Naive B cell (primary cell): ENCODE measurements around the gene AQP12A. TPM values are rescaled to one million over a fixed set of nuclear protein-coding genes. Genes with fewer than 3 reads are reported as not detected.

ENCODE experiments used
- ATAC-seq, 2 donors: fragments of 150-1000 bp; cut with Tn5 transposase; 2 replicates each; pipeline ENCODE4 v1.10.0; 2021; ENCODE audit warnings: low read depth in 2 of 2, mild to moderate bottlenecking in 2 of 2, moderate library complexity in 2 of 2
- DNase-seq: peaks from one replicate; pipeline ENCODE4 v3.0.0; 2022
- H3K27ac Mint-ChIP-seq, 6 donors: one replicate each; pipeline ENCODE4 v1.8.0; 2020 to 2022; ENCODE audit warnings: mild to moderate bottlenecking in 6 of 6, mixed read lengths in 6 of 6, moderate library complexity in 5 of 6, inconsistent platforms in 2 of 6
- H3K27me3 Mint-ChIP-seq, 3 donors: one replicate each; pipeline ENCODE4 v1.8.0; 2021 to 2022; ENCODE audit warnings: mixed read lengths in 3 of 3, mild to moderate bottlenecking in 1 of 3
- H3K36me3 Mint-ChIP-seq, 2 donors: one replicate each; pipeline ENCODE4 v1.8.0; 2020 to 2022; ENCODE audit warnings: mixed read lengths in 2 of 2, inconsistent platforms in 1 of 2, mild to moderate bottlenecking in 1 of 2
- H3K4me1 Mint-ChIP-seq, 3 donors: one replicate each; pipeline ENCODE4 v1.8.0; 2020 to 2022; ENCODE audit warnings: mixed read lengths in 3 of 3, inconsistent platforms in 1 of 3, mild to moderate bottlenecking in 1 of 3, moderate library complexity in 1 of 3
- H3K4me3 Mint-ChIP-seq, 8 donors: one replicate each; pipeline ENCODE4 v1.8.0; 2020 to 2022; ENCODE audit warnings: mild to moderate bottlenecking in 8 of 8, mixed read lengths in 8 of 8, moderate library complexity in 8 of 8, inconsistent platforms in 2 of 8
- H3K9me3 Mint-ChIP-seq, 7 donors: one replicate each; pipeline ENCODE4 v1.8.0; 2020 to 2022; ENCODE audit warnings: mixed read lengths in 7 of 7, mild to moderate bottlenecking in 5 of 7, inconsistent platforms in 2 of 7, moderate library complexity in 1 of 7
- polyA plus RNA-seq, 6 donors: library from polyadenylated mRNA; unstranded; fragments of 300-500 nt; fragmentation: Illumina TruSeq; gene quantifications; one replicate each; pipeline ENCODE4 v1.2.3, GENCODE V29; 2021; ENCODE audit warnings: low read depth in 6 of 6

The AQP12A gene
- polyA plus RNA-seq, 6 donors from 2014 or later, result not detected

GRCh38 chr2:240721596-240722180, 30.0 kb downstream of the AQP12A start:
- Mint-ChIP-seq H3K4me1 (no peaks in the 10 kb centered on the region), H3K36me3 (no peaks in the 10 kb centered on the region), H3K27me3 (no peaks in the 10 kb centered on the region), H3K4me3 (no peak overlapping the region), H3K27ac (peak overlapping the region in 1 of 6 donors; percentile 73), H3K9me3 (no peaks in the 10 kb centered on the region)
- DNase-seq, result no peak
- ATAC-seq, result no peak

- ATAC-seq (no peak), DNase-seq (no peak)
- no peaks in the 10 kb centered on the region for H3K9me3 Mint-ChIP-seq
- no peaks in the 10 kb centered on the region for H3K27me3 Mint-ChIP-seq
- H3K27ac Mint-ChIP-seq, result no peak overlapping the region
- H3K4me1 Mint-ChIP-seq, result no peaks in the 10 kb centered on the region
- no peaks in the 10 kb centered on the region for H3K36me3 Mint-ChIP-seq
- no peak overlapping the region for H3K4me3 Mint-ChIP-seq
These were observed 30.7 kb downstream of the AQP12A start for GRCh38 chr2:240722376-240722775.

GRCh38 chr2:240722796-240723735, 31.4 kb downstream of the AQP12A start:
- peaks cover 2 to 4% (median 3%) of the 10 kb centered on the region in 3 donors for H3K27me3 Mint-ChIP-seq
- H3K27ac Mint-ChIP-seq, result no peak overlapping the region
- no peak overlapping the region for H3K4me3 Mint-ChIP-seq
- no peaks in the 10 kb centered on the region for H3K9me3 Mint-ChIP-seq
- H3K36me3 Mint-ChIP-seq, result no peaks in the 10 kb centered on the region
- H3K4me1 Mint-ChIP-seq, result no peaks in the 10 kb centered on the region
- DNase-seq (no peak), ATAC-seq (no peak)

GRCh38 chr2:240723851-240724250, 32.2 kb downstream of the AQP12A start:
- Mint-ChIP-seq H3K27me3 (peaks cover 4 to 7% (median 5%) of the 10 kb centered on the region in 3 donors), H3K4me1 (no peaks in the 10 kb centered on the region), H3K9me3 (no peaks in the 10 kb centered on the region), H3K27ac (no peak overlapping the region), H3K36me3 (no peaks in the 10 kb centered on the region), H3K4me3 (no peak overlapping the region)
- DNase-seq (no peak), ATAC-seq (no peak)

DNA sequence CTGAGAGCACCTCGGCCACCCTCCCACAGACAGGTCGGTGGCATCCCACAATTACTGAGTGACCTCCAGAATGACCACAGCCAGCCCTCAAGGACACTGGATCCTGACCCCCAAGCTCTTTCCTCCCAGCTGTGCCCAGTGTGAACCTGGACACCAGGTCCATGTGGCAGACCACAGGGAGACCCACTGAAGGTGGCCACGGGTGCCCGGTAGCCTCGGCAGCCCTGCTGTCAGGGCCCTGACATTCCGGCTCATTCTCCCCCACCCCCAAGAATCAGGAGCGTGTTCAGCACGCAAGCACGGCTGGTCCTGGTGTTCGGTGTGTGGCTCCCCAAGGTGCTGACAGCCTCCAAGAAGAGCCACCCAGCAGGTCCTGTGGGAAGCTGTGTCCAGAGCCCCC, 32.8 kb downstream of the AQP12A start:
- no peaks in the 10 kb centered on the region for H3K4me1 Mint-ChIP-seq
- no peak overlapping the region for H3K4me3 Mint-ChIP-seq
- no peak for DNase-seq
- peaks cover 4 to 10% (median 7%) of the 10 kb centered on the region in 3 donors for H3K27me3 Mint-ChIP-seq
- ATAC-seq, result no peak
- no peak overlapping the region for H3K27ac Mint-ChIP-seq
- peaks cover 0 to 2% (median 0%) of the 10 kb centered on the region in 7 donors for H3K9me3 Mint-ChIP-seq
- no peaks in the 10 kb centered on the region for H3K36me3 Mint-ChIP-seq

DNA sequence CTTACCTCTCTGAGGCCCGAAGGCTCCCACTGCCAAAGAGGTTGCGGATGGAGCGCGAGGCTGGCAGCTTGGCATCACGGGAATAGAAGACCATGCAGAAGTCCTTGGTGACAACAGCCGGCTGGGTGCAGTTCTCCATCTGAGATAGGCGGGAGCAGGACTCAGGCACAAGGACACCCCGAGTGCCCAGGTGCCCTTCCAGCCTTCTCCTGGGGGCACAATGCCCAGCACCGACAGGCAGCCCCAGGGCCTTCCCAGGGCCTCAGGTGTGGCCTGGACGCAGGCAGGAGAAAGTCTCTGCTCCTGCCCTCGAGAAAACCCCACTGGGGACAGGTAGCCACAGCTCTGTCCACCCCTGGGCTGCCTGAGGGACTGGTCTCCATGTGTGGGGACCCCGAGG, 33.6 kb downstream of the AQP12A start:
- Mint-ChIP-seq H3K36me3 (no peaks in the 10 kb centered on the region), H3K4me1 (no peaks in the 10 kb centered on the region), H3K4me3 (no peak overlapping the region), H3K27me3 (peaks cover 4 to 10% (median 7%) of the 10 kb centered on the region in 3 donors), H3K9me3 (peaks cover 0 to 2% (median 0%) of the 10 kb centered on the region in 7 donors), H3K27ac (no peak overlapping the region)
- ATAC-seq (no peak), DNase-seq (no peak)

GRCh38 chr2:240725671-240726070, 34.0 kb downstream of the AQP12A start:
- no peaks in the 10 kb centered on the region for H3K4me1 Mint-ChIP-seq
- H3K36me3 Mint-ChIP-seq, result no peaks in the 10 kb centered on the region
- H3K27ac Mint-ChIP-seq, result no peak overlapping the region
- peaks cover 0 to 2% (median 0%) of the 10 kb centered on the region in 7 donors for H3K9me3 Mint-ChIP-seq
- H3K4me3 Mint-ChIP-seq, result no peak overlapping the region
- ATAC-seq (no peak), DNase-seq (no peak)
- peaks cover 4 to 10% (median 7%) of the 10 kb centered on the region in 3 donors for H3K27me3 Mint-ChIP-seq

DNA sequence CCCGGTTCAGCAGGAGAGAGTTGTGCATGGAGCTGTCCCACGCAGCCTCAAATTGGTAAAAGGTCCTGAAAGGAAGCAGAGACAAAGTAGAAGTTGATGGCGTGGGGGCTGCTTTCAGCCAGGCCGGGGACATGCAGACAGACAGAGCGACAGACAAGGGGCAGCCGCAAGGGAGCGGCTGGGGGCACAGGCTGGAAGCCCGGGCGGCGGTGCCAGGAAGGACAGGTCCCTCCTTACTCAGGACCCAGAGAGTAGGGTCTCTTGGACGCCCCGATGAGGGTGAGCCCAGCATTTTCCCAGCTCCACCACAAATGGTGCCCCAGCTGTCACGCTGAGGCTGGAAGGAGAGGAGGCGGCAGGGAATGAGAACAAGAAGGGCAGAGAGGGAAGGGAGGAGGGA, 35.2 kb downstream of the AQP12A start:
- Mint-ChIP-seq H3K4me1 (no peaks in the 10 kb centered on the region), H3K27ac (no peak overlapping the region), H3K27me3 (peaks cover 4 to 10% (median 7%) of the 10 kb centered on the region in 3 donors), H3K9me3 (peaks cover 0 to 2% (median 0%) of the 10 kb centered on the region in 7 donors), H3K4me3 (no peak overlapping the region), H3K36me3 (no peaks in the 10 kb centered on the region)
- no peak for DNase-seq
- ATAC-seq, result no peak

DNA sequence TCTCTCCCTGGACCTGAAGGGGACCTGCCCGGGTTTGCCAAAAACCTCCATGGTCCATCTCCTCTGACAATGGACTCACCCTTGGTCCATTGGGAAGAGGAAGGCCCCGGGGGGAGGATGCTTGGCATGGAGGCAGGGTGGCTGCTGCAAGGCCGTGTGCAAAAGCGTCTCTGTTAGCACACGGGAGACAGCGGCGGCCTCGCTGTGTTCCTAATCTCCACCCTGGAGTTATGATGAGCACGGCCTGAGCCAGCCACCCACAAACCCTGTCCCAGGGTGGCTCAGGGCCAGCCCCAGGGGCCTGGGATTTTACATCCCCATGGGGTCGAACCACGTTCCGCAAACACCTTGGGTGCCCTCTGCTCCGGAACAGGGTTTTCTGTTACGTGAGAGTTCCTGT, 35.8 kb downstream of the AQP12A start:
- Mint-ChIP-seq H3K36me3 (no peaks in the 10 kb centered on the region), H3K4me3 (no peak overlapping the region), H3K27me3 (peaks cover 4 to 10% (median 7%) of the 10 kb centered on the region in 3 donors), H3K4me1 (no peaks in the 10 kb centered on the region), H3K27ac (no peak overlapping the region), H3K9me3 (peaks cover 0 to 2% (median 0%) of the 10 kb centered on the region in 7 donors)
- ATAC-seq, result no peak
- no peak for DNase-seq

- ATAC-seq (no peak), DNase-seq (no peak)
- H3K36me3 Mint-ChIP-seq, result no peaks in the 10 kb centered on the region
- peak overlapping the region in 1 of 6 donors; percentile 66 for H3K27ac Mint-ChIP-seq
- H3K27me3 Mint-ChIP-seq, result peaks cover 4 to 10% (median 7%) of the 10 kb centered on the region in 3 donors
- H3K9me3 Mint-ChIP-seq, result peaks cover 0 to 2% (median 0%) of the 10 kb centered on the region in 7 donors
- H3K4me1 Mint-ChIP-seq, result no peaks in the 10 kb centered on the region
- H3K4me3 Mint-ChIP-seq, result no peak overlapping the region
These were observed 36.2 kb downstream of the AQP12A start for GRCh38 chr2:240727913-240728312.

GRCh38 chr2:240728361-240728760, 36.7 kb downstream of the AQP12A start:
- H3K27ac Mint-ChIP-seq, result peak overlapping the region in 1 of 6 donors; percentile 66
- peaks cover 4 to 10% (median 7%) of the 10 kb centered on the region in 3 donors for H3K27me3 Mint-ChIP-seq
- H3K36me3 Mint-ChIP-seq, result no peaks in the 10 kb centered on the region
- H3K4me3 Mint-ChIP-seq, result no peak overlapping the region
- ATAC-seq, result no peak
- H3K4me1 Mint-ChIP-seq, result no peaks in the 10 kb centered on the region
- no peak for DNase-seq
- peaks cover 0 to 2% (median 0%) of the 10 kb centered on the region in 7 donors for H3K9me3 Mint-ChIP-seq

- H3K27ac Mint-ChIP-seq, result no peak overlapping the region
- no peak for ATAC-seq
These were observed 37.2 kb downstream of the AQP12A start for GRCh38 chr2:240728827-240729226.

GRCh38 chr2:240730501-240731177, 39.0 kb downstream of the AQP12A start:
- Mint-ChIP-seq H3K27me3 (peaks cover 4 to 10% (median 7%) of the 10 kb centered on the region in 3 donors), H3K4me1 (no peaks in the 10 kb centered on the region), H3K36me3 (no peaks in the 10 kb centered on the region), H3K9me3 (peaks cover 0 to 2% (median 0%) of the 10 kb centered on the region in 7 donors), H3K4me3 (no peak overlapping the region), H3K27ac (peak overlapping the region in 1 of 6 donors; percentile 27)
- ATAC-seq (no peak), DNase-seq (no peak)

More at GRCh38 chr2:240728827-240729226, 37.2 kb downstream of the AQP12A start:
- Mint-ChIP-seq H3K9me3 (peaks cover 0 to 2% (median 0%) of the 10 kb centered on the region in 7 donors), H3K27me3 (peaks cover 4 to 10% (median 7%) of the 10 kb centered on the region in 3 donors), H3K4me1 (no peaks in the 10 kb centered on the region), H3K36me3 (no peaks in the 10 kb centered on the region), H3K4me3 (no peak overlapping the region)
- no peak for DNase-seq
